Stimulated activated CD8-positive, alpha-beta memory T cell treated with anti-CD3 and anti-CD28 coated beads, Interleukin-12 subunit alpha, Interleukin-12 subunit beta, amount 100 ng/mL, for 24 hours (primary cell): ENCODE results near the gene ATP6AP1.
A peak's percentile ranks its signal among the peaks of the same experiment; 100 is the strongest.
"Not testable (repeated sequence)": the region's sequence is repeated elsewhere in the genome, so short reads cannot be mapped to it uniquely, and the experiment has no call there.

Experiments used
- DNase-seq: peaks from one replicate; pipeline ENCODE4 v3.0.0-alpha.2; 2020; ENCODE audit errors: extremely low read depth

ATP6AP1 gene

GRCh38 chrX:154428176-154429171 lies at the start of gene ATP6AP1:
TSS of gene ATP6AP1 (plus strand) at chrX:154428677. CDS start at chrX:154428693, 16 bp downstream.
- DNase-seq = peak; percentile 63

- peak; percentile 86 for DNase-seq
Measured at GRCh38 chrX:154378799-154379568, 49.5 kb upstream of the ATP6AP1 start, which contains the start of gene EMD. TSS of gene EMD (plus strand) at chrX:154379295. CDS start at chrX:154379485, 190 bp downstream.

GRCh38 chrX:154379569-154379951 lies 48.9 kb upstream of the ATP6AP1 start:
- no peak for DNase-seq

- no peak for DNase-seq
Measured at GRCh38 chrX:154380153-154380552, 48.3 kb upstream of the ATP6AP1 start.

GRCh38 chrX:154380787-154381186 lies 47.7 kb upstream of the ATP6AP1 start:
- DNase-seq = no peak

- no peak for DNase-seq
Measured at GRCh38 chrX:154381271-154381670, 47.2 kb upstream of the ATP6AP1 start.

GRCh38 chrX:154382483-154383069 lies 45.9 kb upstream of the ATP6AP1 start:
- no peak for DNase-seq

GRCh38 chrX:154383359-154384283 lies 44.9 kb upstream of the ATP6AP1 start:
- no peak for DNase-seq

- no peak for DNase-seq
Measured at GRCh38 chrX:154384284-154384892, 44.1 kb upstream of the ATP6AP1 start.

GRCh38 chrX:154388094-154388493 lies 40.4 kb upstream of the ATP6AP1 start:
- not testable (repeated sequence) for DNase-seq

- not testable (repeated sequence) for DNase-seq
Measured at GRCh38 chrX:154388649-154389048, 39.8 kb upstream of the ATP6AP1 start.

GRCh38 chrX:154389812-154390747 lies 38.4 kb upstream of the ATP6AP1 start:
- not testable (repeated sequence) for DNase-seq

GRCh38 chrX:154396363-154396762 lies 32.1 kb upstream of the ATP6AP1 start:
- not testable (repeated sequence) for DNase-seq

GRCh38 chrX:154396973-154397887 lies 31.2 kb upstream of the ATP6AP1 start:
- no peak for DNase-seq

GRCh38 chrX:154397888-154398667 lies 30.4 kb upstream of the ATP6AP1 start, which contains the start of gene RPL10:
TSS of gene RPL10 (plus strand) at chrX:154398377. CDS start at chrX:154398520, 143 bp downstream.
- peak; percentile 79 for DNase-seq

- no peak for DNase-seq
Measured at GRCh38 chrX:154398668-154399526, 29.6 kb upstream of the ATP6AP1 start.
